GM12878 (cell line): ENCODE data around the gene LDHAL6A. TPM values are rescaled to one million over a fixed set of nuclear protein-coding genes. Genes with fewer than 3 reads are reported as not detected.

Experiments
- ATAC-seq: fragments of 200-7000 bp; cut with Tn5 transposase; 3 replicates; pipeline ENCODE4 v1.9.1; 2020; ENCODE audit warnings: mild to moderate bottlenecking, moderate library complexity
- BruUV-seq: library from RNA; stranded (reverse); fragments of 400-500 nt; replicated peaks from 2 replicates; lab custom pipeline; 2021; lab: Mats Ljungman, UMichigan
- CTCF ChIA-PET: fragments of 300-600 bp; sonication (Branson Sonifier 250); formaldehyde crosslinking; extraction: SDS; loops from one replicate; lab custom pipeline; 2021; ENCODE audit warnings: inconsistent platforms; lab: Yijun Ruan, JAX
- POLR2A ChIA-PET: fragments of 350-600 bp; formaldehyde crosslinking; extraction: SDS; loops from one replicate; lab custom pipeline; 2021; ENCODE audit warnings: inconsistent platforms; lab: Charles Lee
- RAD21 ChIA-PET: fragments of 300-600 bp; sonication (Branson Sonifier 250); formaldehyde crosslinking; loops from one replicate; lab custom pipeline; 2023; ENCODE audit warnings: antibody characterized with exemption; ENCODE audit not compliant: unreplicated experiment; lab: Charles Lee
- SMC1A ChIA-PET: fragments of 300-600 bp; sonication (Branson Sonifier 250); formaldehyde crosslinking; loops from one replicate; lab custom pipeline; 2023; ENCODE audit not compliant: unreplicated experiment, uncharacterized antibody; lab: Charles Lee
- DNase-seq: peaks from one replicate; pipeline ENCODE4 v3.0.0-alpha.2; 2011; ENCODE audit warnings: low read depth, low spot score
- FAIRE-seq: peaks from 3 replicates; lab custom pipeline; 2011; peaks lifted over from hg19 to GRCh38; lab: Jason Lieb, UNC
- H2AFZ ChIP-seq: 2 replicates; pipeline ENCODE4 v1.6.0; 2011; ENCODE audit warnings: low read depth, low read length, control low read depth; ENCODE audit not compliant: control insufficient read depth
- H3K27ac ChIP-seq: 2 replicates; pipeline ENCODE4 v1.5.1; 2011; ENCODE audit warnings: control low read depth; ENCODE audit not compliant: control insufficient read depth, insufficient read depth
- H3K27me3 ChIP-seq, 2 experiments: replicated peaks in 1 of 2; 2 replicates each; pipeline versions ENCODE4 v1.6.0 to v1.6.1; 2011; ENCODE audit warnings: low read length in 1 of 2; ENCODE audit not compliant: control insufficient read depth in 2 of 2, insufficient read depth in 2 of 2
- H3K36me3 ChIP-seq, 2 experiments: 2 replicates each; pipeline ENCODE4 v1.5.1; 2011; ENCODE audit warnings: low read length in 1 of 2; ENCODE audit not compliant: control insufficient read depth in 2 of 2, insufficient read depth in 2 of 2
- H3K4me1 ChIP-seq: 2 replicates; pipeline ENCODE4 v1.6.1; 2011; ENCODE audit warnings: mild to moderate bottlenecking, low read length, moderate library complexity, mixed read lengths; ENCODE audit not compliant: control insufficient read depth, insufficient read depth
- H3K4me2 ChIP-seq: 2 replicates; pipeline ENCODE4 v1.6.0; 2011; ENCODE audit warnings: control low read depth; ENCODE audit not compliant: control insufficient read depth, insufficient read depth
- H3K4me3 ChIP-seq: fragments of 200-600 bp; sonication (generic); 2 replicates; pipeline ENCODE4 v1.5.1; 2016
- H3K79me2 ChIP-seq: 2 replicates; pipeline ENCODE4 v1.6.0; 2011; ENCODE audit warnings: low read length; ENCODE audit not compliant: control insufficient read depth, insufficient read depth
- H3K9ac ChIP-seq: 2 replicates; pipeline ENCODE4 v1.8.0; 2011; ENCODE audit warnings: low read length, control low read depth, mixed read lengths; ENCODE audit not compliant: control insufficient read depth, insufficient read depth
- H3K9me3 ChIP-seq: replicated peaks from 3 replicates; pipeline ENCODE4 v1.5.1; 2011; ENCODE audit warnings: mild to moderate bottlenecking, low read length; ENCODE audit not compliant: control insufficient read depth, insufficient read depth
- H4K20me1 ChIP-seq: 2 replicates; pipeline ENCODE4 v1.6.0; 2011; ENCODE audit not compliant: control insufficient read depth, insufficient read depth
- CHD1 ChIP-seq: IDR thresholded peaks from 2 replicates; pipeline ENCODE4 v1.6.1; 2012; ENCODE audit warnings: low read depth, low read length, improper control_type of control experiment
- CHD2 ChIP-seq: IDR thresholded peaks from 2 replicates; pipeline ENCODE4 v1.6.1; 2011; ENCODE audit warnings: low read depth, low read length, improper control_type of control experiment, borderline replicate concordance
- EED ChIP-seq: sonication (generic); IDR thresholded peaks from 2 replicates; pipeline ENCODE4 v1.6.1; 2016; ENCODE audit warnings: antibody characterized with exemption, low read depth
- EP300 ChIP-seq, 2 experiments: fragments of 150-350 bp in 1 of 2; IDR thresholded peaks; 2 replicates each; pipeline ENCODE4 v1.6.1; 2011 to 2012; ENCODE audit warnings: low read depth in 2 of 2, low read length in 2 of 2, borderline replicate concordance in 1 of 2, improper control_type of control experiment in 1 of 2, inconsistent platforms in 1 of 2; ENCODE audit not compliant: control insufficient read depth in 1 of 2
- HDAC6 ChIP-seq: fragments of 200-600 bp; sonication (generic); IDR thresholded peaks from one replicate; pipeline ENCODE4 v1.8.0; 2017; ENCODE audit warnings: antibody characterized with exemption; ENCODE audit not compliant: unreplicated experiment
- IRF4 ChIP-seq: IDR thresholded peaks from 2 replicates; pipeline ENCODE4 v1.6.1; 2011; ENCODE audit warnings: low read depth, low read length
- KDM1A ChIP-seq: fragments of 200-600 bp; sonication (generic); IDR thresholded peaks from 2 replicates; pipeline ENCODE4 v1.6.1; 2016; ENCODE audit warnings: borderline replicate concordance
- MTA3 ChIP-seq: IDR thresholded peaks from 2 replicates; pipeline ENCODE4 v1.6.1; 2012; ENCODE audit warnings: low read length, inconsistent platforms, borderline replicate concordance
- MYB ChIP-seq: fragments of 150-350 bp; IDR thresholded peaks from 2 replicates; pipeline ENCODE4 v1.6.1; 2014; ENCODE audit warnings: mild to moderate bottlenecking, low read depth, low read length, borderline replicate concordance
- POLR2AphosphoS2 ChIP-seq: IDR thresholded peaks from 2 replicates; pipeline ENCODE4 v1.6.1; 2011; ENCODE audit warnings: low read depth, mild to moderate bottlenecking, low read length, improper control_type of control experiment, moderate library complexity
- RELA ChIP-seq: fragments of 450-650 bp; IDR thresholded peaks from 2 replicates; pipeline ENCODE4 v1.8.0; 2014; ENCODE audit warnings: borderline replicate concordance; ENCODE audit not compliant: partially characterized antibody
- RUNX3 ChIP-seq: IDR thresholded peaks from 2 replicates; pipeline ENCODE4 v1.6.1; 2012; ENCODE audit warnings: low read length, inconsistent platforms
- SMAD5 ChIP-seq: IDR thresholded peaks from 2 replicates; pipeline ENCODE4 v1.6.1; 2016; ENCODE audit warnings: antibody characterized with exemption, low read depth
- SMC3 ChIP-seq: IDR thresholded peaks from 2 replicates; pipeline ENCODE4 v1.6.1; 2011; ENCODE audit warnings: low read length, improper control_type of control experiment, borderline replicate concordance
- SP1 ChIP-seq: IDR thresholded peaks from one replicate; pipeline ENCODE4 v1.6.1; 2011; ENCODE audit warnings: low read depth, low read length
- SUZ12 ChIP-seq: fragments of 200-600 bp; sonication (generic); IDR thresholded peaks from one replicate; pipeline ENCODE4 v1.6.1; 2018; ENCODE audit warnings: antibody characterized with exemption, mild to moderate bottlenecking; ENCODE audit not compliant: unreplicated experiment
- ZBED1 ChIP-seq: IDR thresholded peaks from 2 replicates; pipeline ENCODE4 v1.6.1; 2016; ENCODE audit warnings: borderline replicate concordance
- ZNF274 ChIP-seq: IDR thresholded peaks from one replicate; pipeline ENCODE4 v1.8.0; 2011; ENCODE audit not compliant: insufficient read length, insufficient read depth
- WGBS: methylation state at CpG from one replicate; pipeline ENCODE4 v1.1.6; 2016; ENCODE audit warnings: low lambda C conversion rate; ENCODE audit not compliant: insufficient replicate concordance, insufficient coverage; ENCODE audit errors: missing lambda C conversion rate; 5-methylcytosine and 5-hydroxymethylcytosine counted together
- in situ Hi-C: fragments of 300-500 bp; cut with MboI; formaldehyde crosslinking; loops from 9 replicates; pipeline ENCODE4 v1.14.3; 2018; ENCODE audit warnings: mixed read lengths
- intact Hi-C: fragments of 100-400 bp; cut with micrococcal nuclease; formaldehyde crosslinking; loops from one replicate; pipeline ENCODE4 v1.14.2; 2022; ENCODE audit not compliant: unreplicated experiment
- polyA plus RNA-seq, 11 experiments: library from polyadenylated mRNA; depleted of rRNA in 4 of 11; unstranded in 6 of 11; stranded (reverse) in 5 of 11; fragments of >200 nt; fragmentation: Nextera tagmentation in 4 of 11; fragmentation: Illumina TruSeq in 1 of 11; extraction: Ambion mirVana in 4 of 11; extraction: Trizol in 1 of 11; gene quantifications; 1 replicate in 1 of 11; 2 replicates in 10 of 11; pipeline versions ENCODE4 v1.2.1 to v1.2.3, GENCODE V29; 2011 to 2016; ENCODE audit warnings: inconsistent platforms in 2 of 11, missing spikeins in 2 of 11, low read depth in 1 of 11
- total RNA-seq, 4 experiments: library from RNA; depleted of rRNA in 3 of 4; stranded (reverse); fragments of >200 nt in 3 of 4; fragmentation: Illumina TruSeq in 1 of 4; extraction: Trizol in 1 of 4; gene quantifications; 2 replicates each; pipeline versions ENCODE4 v1.2.1 to v1.2.3, GENCODE V29; 2013 to 2021
- TF ChIP-seq, protein P1 (sequence below): IDR thresholded peaks from 2 replicates; pipeline ENCODE4 v1.6.1; 2011; ENCODE audit warnings: low read depth, mild to moderate bottlenecking, low read length, moderate library complexity, borderline replicate concordance; ENCODE audit errors: extremely low read depth

LDHAL6A gene
- total and polyA plus RNA-seq, 10 of the 15 experiments (the other 5 are each of a cell fraction or from before 2014, with no cell fraction given) = 0.03 to 0.11 (median 0.09) TPM; not detected in 7

DNA sequence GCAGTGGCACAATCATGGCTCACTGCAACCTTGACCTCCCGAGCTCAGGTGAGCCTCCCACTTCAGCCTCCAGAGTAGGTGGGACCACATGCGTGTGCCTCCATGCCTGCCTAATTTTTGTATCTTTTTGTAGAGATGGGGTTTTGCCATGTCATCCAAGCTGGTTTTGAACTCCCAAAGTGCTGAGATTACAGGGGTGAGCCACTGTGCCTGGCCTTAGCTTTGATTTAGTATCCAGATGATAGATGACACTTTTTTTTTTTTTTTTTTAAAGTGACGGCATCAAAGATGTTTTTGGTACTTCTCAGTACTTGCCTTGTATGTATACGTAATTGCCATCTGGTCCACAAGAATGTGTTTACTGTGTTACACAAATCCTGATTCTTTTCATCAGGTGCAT lies 23.4 kb downstream of the LDHAL6A start (continued):
- TF ChIP-seq SP1 (no peak), SUZ12 (no peak)
- TF ChIP-seq, all 136 proteins: peak for 0

DNA sequence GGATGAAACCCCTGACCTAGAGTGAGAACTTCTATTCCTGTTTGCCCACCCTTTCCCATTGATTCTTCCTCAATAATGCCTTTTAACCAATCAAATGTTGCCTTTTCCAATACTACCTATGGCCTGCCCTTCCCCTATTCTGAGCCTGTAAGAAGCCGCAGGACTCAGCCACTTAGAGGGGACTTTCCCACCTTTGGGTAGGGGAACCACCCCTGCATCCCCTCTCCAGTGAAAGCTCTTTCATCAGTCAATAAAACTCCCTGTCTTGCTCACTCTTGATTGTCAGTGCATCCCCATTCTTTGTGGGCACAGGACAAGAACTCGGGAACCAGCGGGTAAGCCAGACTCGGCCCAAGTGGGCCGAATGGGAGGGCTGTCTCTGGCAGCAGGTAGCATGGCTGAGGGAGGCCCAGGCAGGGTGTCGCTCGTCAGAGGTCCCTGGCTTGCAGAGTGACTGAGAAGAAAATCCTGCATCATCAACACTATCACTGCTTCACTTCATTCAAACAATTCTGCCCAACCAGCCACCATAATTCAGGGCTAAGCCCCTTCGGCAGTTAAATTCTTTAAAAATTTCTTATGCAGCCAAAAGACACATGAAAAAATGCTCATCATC lies 30.4 kb downstream of the LDHAL6A start:
- intact Hi-C loops = no loop called here

DNA sequence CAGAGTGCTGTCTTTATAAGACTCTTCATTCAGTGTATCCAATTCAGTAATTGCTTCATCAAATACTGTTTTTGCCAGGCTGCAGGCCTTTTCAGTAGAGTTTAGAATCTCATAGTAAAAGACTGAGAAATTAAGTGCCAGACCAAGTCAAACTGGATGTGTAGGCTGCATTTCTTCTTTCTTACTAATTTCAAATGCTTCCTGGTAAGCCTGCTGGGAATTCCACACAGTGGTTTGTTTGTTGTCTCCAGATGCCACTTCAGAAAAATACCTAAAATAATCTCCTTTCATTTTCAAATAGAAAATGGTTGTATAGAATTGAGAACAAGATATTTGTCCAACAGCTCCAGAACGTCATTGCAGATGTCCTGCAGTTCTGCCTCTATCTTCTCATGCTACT lies 34.7 kb downstream of the LDHAL6A start:
- 58% methylated on average over 1 of the region's 1 CpG for WGBS
- H3K36me3 ChIP-seq = peaks cover 0 to 16% of the 10 kb centered on the region in 2 experiments; a peak in 2 of 4 replicates
- no peaks in the 10 kb centered on the region for H3K9me3 ChIP-seq
- H4K20me1 ChIP-seq = no peaks in the 10 kb centered on the region
- no peaks in the 10 kb centered on the region for H3K79me2 ChIP-seq
- ChIA-PET POLR2A (no interaction called here), CTCF (interaction anchor here (1.0 to 2.1 kb wide), 2 partner anchors 31 to 51 kb away, joined by 4 read pairs; no protein-coding TSS in a partner anchor), SMC1A (interaction anchor here (1.0 to 1.7 kb wide), 3 partner anchors 9 to 246 kb away, joined by 3 to 6 read pairs (median 3); no protein-coding TSS in a partner anchor), RAD21 (interaction anchor here (1.4 kb wide), 1 partner anchor 276 kb away, joined by 4 read pairs; no protein-coding TSS in a partner anchor)
- intact Hi-C loops = no loop called here
- H3K4me1 ChIP-seq = peaks cover 5% of the 10 kb centered on the region
- H3K27me3 ChIP-seq = no peaks in the 10 kb centered on the region
- ATAC-seq (no peak), FAIRE-seq (no peak), DNase-seq (no peak)
- no peak overlapping the region for H3K4me3 ChIP-seq
- H3K27ac ChIP-seq = no peak overlapping the region
- no peak overlapping the region for H2AFZ ChIP-seq
- no peak overlapping the region for H3K9ac ChIP-seq
- in situ Hi-C loops = no loop called here
- no TSS peak for BruUV-seq
- H3K4me2 ChIP-seq = no peak overlapping the region
- TF ChIP-seq, protein P1, sequence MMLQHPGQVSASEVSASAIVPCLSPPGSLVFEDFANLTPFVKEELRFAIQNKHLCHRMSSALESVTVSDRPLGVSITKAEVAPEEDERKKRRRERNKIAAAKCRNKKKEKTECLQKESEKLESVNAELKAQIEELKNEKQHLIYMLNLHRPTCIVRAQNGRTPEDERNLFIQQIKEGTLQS = no peak
- no peak for TF ChIP-seq ZNF274
- TF ChIP-seq IRF4 = no peak
- no peak for TF ChIP-seq ZBED1
- no peak for TF ChIP-seq MTA3
- no peak for TF ChIP-seq SMC3
- no peak for TF ChIP-seq MYB
- no peak for TF ChIP-seq SUZ12
- no peak for TF ChIP-seq CHD1
- TF ChIP-seq HDAC6 = no peak
- no peak for TF ChIP-seq RELA
- TF ChIP-seq POLR2AphosphoS2 = no peak
- TF ChIP-seq KDM1A = no peak
- no peak for TF ChIP-seq SMAD5
- TF ChIP-seq CHD2 = no peak

More for the DNA sequence above, 30.4 kb downstream of the LDHAL6A start:
- Histone ChIP-seq H3K9ac (no peak overlapping the region), H3K27ac (no peak overlapping the region), H3K79me2 (no peaks in the 10 kb centered on the region), H3K36me3 (peaks cover 3 to 22% of the 10 kb centered on the region in 2 experiments), H3K27me3 (no peaks in the 10 kb centered on the region), H3K4me1 (peaks cover 5% of the 10 kb centered on the region)
- SMC1A ChIA-PET = no interaction called here
- in situ Hi-C loops = no loop called here
- CTCF ChIA-PET = no interaction called here
- POLR2A ChIA-PET = no interaction called here
- 42% methylated on average over 8 of the region's 8 CpGs for WGBS
- no peak for FAIRE-seq
- TF ChIP-seq EED = 0 out of 2 replicates have a peak, but pooled peaks have one; percentile 11
- peak; percentile 38 for TF ChIP-seq RUNX3
- no peak for TF ChIP-seq EP300 (IDR thresholded peaks at IDR 0.05; ENCODE audit: borderline replicate concordance in 1 of 2, control insufficient read depth in 1 of 2, low read depth in 2 of 2, low read length in 2 of 2)
- TF ChIP-seq, all 136 proteins: peak for 2
- Histone ChIP-seq H3K4me2 (peak overlapping the region; percentile 48; the same call in 1 of the 2 replicates), H4K20me1 (no peaks in the 10 kb centered on the region), H3K4me3 (no peak overlapping the region), H3K9me3 (no peaks in the 10 kb centered on the region), H2AFZ (peak overlapping the region; percentile 29)
- DNase-seq = no peak
- peak; percentile 89 for ATAC-seq
- RAD21 ChIA-PET = no interaction called here
- BruUV-seq = no TSS peak
